ENCODE data around the gene RPS6KA5.

Gene RPS6KA5

GRCh38 chr14:90883197-90883596 is 177.2 kb downstream of the RPS6KA5 start:
- H3K4me1 ChIP-seq (ENCODE audit: control insufficient read depth, low read length) = no peaks in the 10 kb centered on the region
- no peaks in the 10 kb centered on the region for H3K9me3 ChIP-seq (ENCODE audit: control insufficient read depth, insufficient read depth, low read length)
- H3K27ac ChIP-seq (ENCODE audit: low read depth, low read length) = no peak overlapping the region
- H3K4me2 ChIP-seq (ENCODE audit: low read length) = no peak overlapping the region
- no peaks in the 10 kb centered on the region for H3K9me2 ChIP-seq (replicated peaks; ENCODE audit: control insufficient read depth, low read length)
- no peaks in the 10 kb centered on the region for H3K36me3 ChIP-seq (ENCODE audit: control insufficient read depth, low read length)
- no peaks in the 10 kb centered on the region for H3K27me3 ChIP-seq (ENCODE audit: control insufficient read depth, low read length)
- H3K79me2 ChIP-seq (ENCODE audit: control insufficient read depth, low read length) = no peaks in the 10 kb centered on the region
- no peak overlapping the region for H3K4me3 ChIP-seq (ENCODE audit: low read length)
- H3F3A ChIP-seq (ENCODE audit: control insufficient read depth, insufficient read depth) = no peaks in the 10 kb centered on the region
- H4K20me1 ChIP-seq (ENCODE audit: control insufficient read depth, insufficient read depth, low read depth, low read length) = no peaks in the 10 kb centered on the region
- no peak for TF ChIP-seq CTCF (IDR thresholded peaks at IDR 0.05; ENCODE audit: low read depth, low read length, poor library complexity, severe bottlenecking)
- no peak for TF ChIP-seq EZH2phosphoT487 (IDR thresholded peaks at IDR 0.05; ENCODE audit: borderline replicate concordance, low read length)

GRCh38 chr14:90880282-90880681 is 180.2 kb downstream of the RPS6KA5 start:
- H4K20me1 ChIP-seq (ENCODE audit: control insufficient read depth, insufficient read depth, low read depth, low read length) = no peaks in the 10 kb centered on the region
- H3K79me2 ChIP-seq (ENCODE audit: control insufficient read depth, low read length) = no peaks in the 10 kb centered on the region
- no peak overlapping the region for H3K4me3 ChIP-seq (ENCODE audit: low read length)
- H3K27me3 ChIP-seq (ENCODE audit: control insufficient read depth, low read length) = no peaks in the 10 kb centered on the region
- TF ChIP-seq CTCF (IDR thresholded peaks at IDR 0.05; ENCODE audit: low read depth, low read length, poor library complexity, severe bottlenecking) = no peak
- H3K27ac ChIP-seq (ENCODE audit: low read depth, low read length) = no peak overlapping the region
- no peaks in the 10 kb centered on the region for H3K9me3 ChIP-seq (ENCODE audit: control insufficient read depth, insufficient read depth, low read length)
- no peaks in the 10 kb centered on the region for H3K36me3 ChIP-seq (ENCODE audit: control insufficient read depth, low read length)
- H3K4me2 ChIP-seq (ENCODE audit: low read length) = no peak overlapping the region
- H3K9me2 ChIP-seq (replicated peaks; ENCODE audit: control insufficient read depth, low read length) = no peaks in the 10 kb centered on the region
- no peaks in the 10 kb centered on the region for H3K4me1 ChIP-seq (ENCODE audit: control insufficient read depth, low read length)
- no peaks in the 10 kb centered on the region for H3F3A ChIP-seq (ENCODE audit: control insufficient read depth, insufficient read depth)

DNA sequence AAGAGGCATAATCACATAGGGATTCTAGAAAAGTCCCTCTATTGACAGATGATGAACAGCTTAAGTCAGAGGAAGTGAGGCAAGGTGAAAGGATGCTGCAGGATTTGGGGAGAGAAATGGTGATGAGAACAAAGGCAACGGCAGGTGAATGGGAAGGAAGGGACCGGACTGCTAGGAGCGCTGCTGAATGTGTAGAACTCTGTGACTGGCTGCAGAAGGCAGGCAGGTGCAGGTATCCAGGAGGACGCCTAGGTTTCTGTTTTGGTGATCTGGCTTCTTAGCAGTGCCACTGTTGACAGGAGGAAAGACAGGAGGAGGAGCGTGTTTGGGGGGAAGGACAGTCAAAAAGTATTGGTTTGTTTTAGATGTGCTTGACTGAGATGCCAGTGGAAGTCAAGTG is 185.8 kb downstream of the RPS6KA5 start:
- TF ChIP-seq EZH2phosphoT487 (IDR thresholded peaks at IDR 0.05; ENCODE audit: borderline replicate concordance, low read length) (no peak), CTCF (IDR thresholded peaks at IDR 0.05; ENCODE audit: low read depth, low read length, poor library complexity, severe bottlenecking) (no peak)
- no peak overlapping the region for H3K4me3 ChIP-seq (ENCODE audit: low read length)
- no peaks in the 10 kb centered on the region for H3F3A ChIP-seq (ENCODE audit: control insufficient read depth, insufficient read depth)
- H3K36me3 ChIP-seq (ENCODE audit: control insufficient read depth, low read length) = no peaks in the 10 kb centered on the region
- H3K4me2 ChIP-seq (ENCODE audit: low read length) = no peak overlapping the region
- H3K27me3 ChIP-seq (ENCODE audit: control insufficient read depth, low read length) = no peaks in the 10 kb centered on the region
- no peaks in the 10 kb centered on the region for H3K4me1 ChIP-seq (ENCODE audit: control insufficient read depth, low read length)
- H3K79me2 ChIP-seq (ENCODE audit: control insufficient read depth, low read length) = no peaks in the 10 kb centered on the region
- no peaks in the 10 kb centered on the region for H3K9me2 ChIP-seq (replicated peaks; ENCODE audit: control insufficient read depth, low read length)
- H3K27ac ChIP-seq (ENCODE audit: low read depth, low read length) = no peak overlapping the region
- H3K9me3 ChIP-seq (ENCODE audit: control insufficient read depth, insufficient read depth, low read length) = no peaks in the 10 kb centered on the region
- no peaks in the 10 kb centered on the region for H4K20me1 ChIP-seq (ENCODE audit: control insufficient read depth, insufficient read depth, low read depth, low read length)

Data from DOHH2 (cell line).